ENCODE measurements around the gene RTEL1.

GRCh38 chr20:63697357-63697867 is 39.3 kb downstream of the RTEL1 start:
- peak in 1 of 3 donors; percentile 8 for TF ChIP-seq POLR2AphosphoS5 (IDR thresholded peaks at IDR 0.05)
- no peak for TF ChIP-seq CTCF (IDR thresholded peaks at IDR 0.05 in 8 of 11, conservative IDR thresholded peaks at IDR 0.05 in 3 of 11)
- no peak for TF ChIP-seq POLR2A (IDR thresholded peaks at IDR 0.05)
